Stimulated activated naive CD8-positive, alpha-beta T cell treated with anti-CD3 and anti-CD28 coated beads, Interleukin-15, amount 100 ng/mL, for 72 hours (primary cell): ENCODE measurements around the gene RRAGC.

ENCODE experiments used
- ATAC-seq: fragments of 150-1000 bp; cut with Tn5 transposase; 2 replicates; pipeline ENCODE4 v1.10.0; 2021; ENCODE audit warnings: mild to moderate bottlenecking, moderate library complexity
- DNase-seq, 2 donors: peaks; one replicate each; pipeline ENCODE4 v3.0.0; 2021 to 2022
- H3K27ac Mint-ChIP-seq, 2 donors: one replicate each; pipeline ENCODE4 v1.8.0; 2022; ENCODE audit warnings: mild to moderate bottlenecking in 2 of 2, mixed read lengths in 2 of 2, moderate library complexity in 2 of 2
- H3K27me3 Mint-ChIP-seq: one replicate; pipeline ENCODE4 v1.8.0; 2022; ENCODE audit warnings: mixed read lengths
- H3K4me1 Mint-ChIP-seq: one replicate; pipeline ENCODE4 v1.8.0; 2022; ENCODE audit warnings: mild to moderate bottlenecking, mixed read lengths
- H3K4me3 Mint-ChIP-seq, 2 donors: one replicate each; pipeline ENCODE4 v1.8.0; 2022; ENCODE audit warnings: mild to moderate bottlenecking in 2 of 2, mixed read lengths in 2 of 2, moderate library complexity in 1 of 2
- H3K9me3 Mint-ChIP-seq, 2 donors: one replicate each; pipeline ENCODE4 v1.8.0; 2022; ENCODE audit warnings: mixed read lengths in 2 of 2

The RRAGC gene, protein sequence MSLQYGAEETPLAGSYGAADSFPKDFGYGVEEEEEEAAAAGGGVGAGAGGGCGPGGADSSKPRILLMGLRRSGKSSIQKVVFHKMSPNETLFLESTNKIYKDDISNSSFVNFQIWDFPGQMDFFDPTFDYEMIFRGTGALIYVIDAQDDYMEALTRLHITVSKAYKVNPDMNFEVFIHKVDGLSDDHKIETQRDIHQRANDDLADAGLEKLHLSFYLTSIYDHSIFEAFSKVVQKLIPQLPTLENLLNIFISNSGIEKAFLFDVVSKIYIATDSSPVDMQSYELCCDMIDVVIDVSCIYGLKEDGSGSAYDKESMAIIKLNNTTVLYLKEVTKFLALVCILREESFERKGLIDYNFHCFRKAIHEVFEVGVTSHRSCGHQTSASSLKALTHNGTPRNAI

DNA sequence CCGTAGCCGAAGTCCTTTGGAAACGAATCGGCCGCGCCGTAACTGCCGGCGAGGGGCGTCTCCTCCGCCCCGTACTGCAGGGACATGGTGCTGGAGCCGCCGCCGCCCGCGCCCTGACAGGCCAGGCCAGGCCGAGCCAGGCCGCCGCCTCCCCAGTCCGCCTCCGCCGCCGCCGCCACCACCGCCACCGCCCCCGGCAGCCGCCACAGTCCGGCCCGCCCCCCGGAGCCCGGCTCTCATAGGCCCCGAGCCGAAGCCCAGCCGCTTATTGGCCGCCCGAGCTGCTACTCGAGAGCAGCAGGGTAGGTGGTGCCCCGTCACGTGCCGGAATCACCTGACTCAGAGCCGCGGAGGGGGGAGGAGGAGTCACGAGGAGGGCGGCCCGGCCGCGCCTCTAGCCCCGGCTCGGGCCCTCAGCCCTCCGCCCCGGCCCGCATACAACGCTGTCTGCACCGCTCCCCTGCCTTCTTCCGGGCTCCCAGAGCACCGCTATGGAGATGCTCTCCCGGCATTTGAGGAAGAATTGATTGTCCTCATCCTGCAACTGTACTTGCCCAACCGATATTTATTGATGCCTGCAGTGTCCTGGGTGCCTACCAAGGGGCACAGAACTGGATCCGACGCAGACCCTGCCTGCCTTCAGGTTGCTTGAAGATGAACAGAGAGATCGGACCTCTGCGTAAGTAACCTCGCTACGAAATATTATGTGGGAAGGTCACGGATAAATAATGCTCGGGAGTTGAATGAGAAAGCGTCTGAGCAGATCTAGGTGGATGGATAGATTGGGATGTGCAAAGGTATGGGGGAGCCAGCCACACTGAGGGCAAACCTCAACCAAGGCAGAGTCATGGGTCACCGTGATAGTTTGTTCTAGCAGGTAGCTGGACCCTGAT is at the start of gene RRAGC:
RRAGC (minus strand) TSS at position 212 of the 893 bp plus-strand sequence; CDS start at position 86, 126 bp downstream.
- Mint-ChIP-seq H3K9me3 (no peaks in the 10 kb centered on the region), H3K27ac (peak within 1 kb of the TSS; percentile 80 to 99), H3K27me3 (no peaks in the 10 kb centered on the region), H3K4me3 (peak within 1 kb of the TSS; percentile 82 to 87), H3K4me1 (peaks cover 40% of the 10 kb centered on the region)
- DNase-seq (peak; percentile 99), ATAC-seq (peak; percentile 98)

DNA sequence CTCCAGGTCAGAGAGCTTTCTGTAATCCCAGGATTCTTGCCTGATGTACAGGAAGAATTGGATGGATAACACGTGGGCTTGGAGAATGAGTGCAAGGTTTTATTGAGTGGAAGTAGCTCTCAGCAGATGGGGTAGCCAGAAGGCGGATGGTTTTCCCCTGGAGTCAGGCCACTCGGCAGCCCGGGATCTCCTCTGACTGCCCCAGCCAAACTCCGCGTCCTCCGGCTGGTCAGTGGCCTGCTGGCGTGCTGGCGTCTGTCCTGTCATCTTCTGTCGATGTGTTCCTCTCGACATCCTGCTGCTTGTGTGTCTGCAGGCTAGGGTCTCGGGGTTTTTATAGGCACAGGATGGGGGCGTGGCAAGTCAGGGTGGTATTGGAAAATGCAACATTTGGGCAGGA is 49.2 kb upstream of the RRAGC start:
- Mint-ChIP-seq H3K4me1 (no peaks in the 10 kb centered on the region), H3K4me3 (no peak overlapping the region), H3K27me3 (no peaks in the 10 kb centered on the region), H3K9me3 (no peaks in the 10 kb centered on the region), H3K27ac (no peak overlapping the region)
- DNase-seq (no peak), ATAC-seq (no peak)

DNA sequence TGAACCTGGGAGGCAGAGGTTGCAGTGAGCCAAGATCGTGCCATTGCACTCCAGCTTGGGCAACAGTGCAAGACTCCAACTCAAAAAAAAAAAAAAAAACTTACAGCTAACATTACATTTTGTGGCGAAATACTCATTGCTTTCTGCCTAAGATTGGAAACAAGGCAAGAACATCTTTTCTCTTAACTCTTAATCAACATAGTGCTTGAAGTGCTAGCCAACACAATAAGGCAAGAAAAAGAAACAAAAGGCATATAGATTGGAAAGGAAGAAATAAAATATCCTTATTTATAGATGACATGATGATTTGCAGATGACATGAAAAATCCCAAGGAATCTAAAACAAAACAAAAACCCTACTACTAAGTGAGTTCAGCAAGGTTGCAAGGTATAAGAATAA is 46.4 kb upstream of the RRAGC start:
- no peaks in the 10 kb centered on the region for H3K4me1 Mint-ChIP-seq
- H3K4me3 Mint-ChIP-seq, result no peak overlapping the region
- ATAC-seq (no peak), DNase-seq (no peak)
- no peaks in the 10 kb centered on the region for H3K9me3 Mint-ChIP-seq
- H3K27me3 Mint-ChIP-seq, result no peaks in the 10 kb centered on the region
- H3K27ac Mint-ChIP-seq, result no peak overlapping the region

DNA sequence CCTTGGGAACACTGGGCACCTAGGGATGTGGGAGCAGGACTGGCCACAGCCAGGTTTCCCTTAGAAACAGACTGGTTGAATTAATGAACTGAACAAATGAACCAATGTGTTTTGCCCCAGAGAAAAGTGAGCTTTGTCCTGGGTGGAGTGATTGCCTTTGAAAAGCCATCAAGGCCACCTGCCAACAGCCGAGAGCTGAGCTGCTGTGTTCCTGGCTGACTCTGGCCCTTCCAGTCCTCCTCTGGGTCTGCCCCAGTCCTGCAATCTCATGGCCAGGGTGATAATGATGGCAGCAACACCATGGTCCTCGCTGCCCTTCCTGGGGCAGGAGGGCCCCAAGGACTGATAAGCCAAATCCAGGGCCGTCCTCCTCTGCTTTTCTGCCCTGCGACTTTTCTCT is 40.0 kb upstream of the RRAGC start:
- DNase-seq (no peak), ATAC-seq (no peak)
- Mint-ChIP-seq H3K9me3 (no peaks in the 10 kb centered on the region), H3K4me3 (no peak overlapping the region), H3K4me1 (no peaks in the 10 kb centered on the region), H3K27ac (no peak overlapping the region), H3K27me3 (no peaks in the 10 kb centered on the region)

DNA sequence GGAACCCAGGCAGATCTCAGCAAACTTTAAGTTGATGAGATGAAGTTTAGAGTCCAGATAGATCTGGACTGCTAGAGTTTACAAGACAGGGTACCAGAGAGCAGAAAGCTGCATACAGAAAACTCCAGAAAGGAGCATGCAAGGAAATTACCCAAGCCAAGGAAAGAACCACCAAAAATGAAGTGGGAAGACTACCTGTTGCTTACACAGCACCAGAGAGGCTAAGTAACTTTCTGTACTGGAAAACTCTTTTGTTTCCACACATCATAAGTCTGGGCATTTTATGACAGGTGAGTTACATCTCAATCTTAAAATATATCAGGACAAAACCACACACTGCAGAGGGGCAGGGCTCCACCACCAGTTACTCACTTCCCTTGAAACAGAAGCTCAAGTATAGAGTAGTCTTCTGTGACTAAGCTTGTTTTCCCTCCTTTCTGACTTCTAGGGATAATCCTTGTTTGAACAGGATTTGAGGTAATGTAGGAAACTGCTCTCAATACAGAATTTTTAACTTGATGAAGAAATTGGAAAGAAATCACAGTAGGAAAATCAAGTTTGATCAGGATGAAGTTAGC is 39.2 kb upstream of the RRAGC start:
- DNase-seq (no peak), ATAC-seq (no peak)
- H3K27me3 Mint-ChIP-seq, result no peaks in the 10 kb centered on the region
- H3K4me3 Mint-ChIP-seq, result no peak overlapping the region
- no peak overlapping the region for H3K27ac Mint-ChIP-seq
- no peaks in the 10 kb centered on the region for H3K9me3 Mint-ChIP-seq
- no peaks in the 10 kb centered on the region for H3K4me1 Mint-ChIP-seq

DNA sequence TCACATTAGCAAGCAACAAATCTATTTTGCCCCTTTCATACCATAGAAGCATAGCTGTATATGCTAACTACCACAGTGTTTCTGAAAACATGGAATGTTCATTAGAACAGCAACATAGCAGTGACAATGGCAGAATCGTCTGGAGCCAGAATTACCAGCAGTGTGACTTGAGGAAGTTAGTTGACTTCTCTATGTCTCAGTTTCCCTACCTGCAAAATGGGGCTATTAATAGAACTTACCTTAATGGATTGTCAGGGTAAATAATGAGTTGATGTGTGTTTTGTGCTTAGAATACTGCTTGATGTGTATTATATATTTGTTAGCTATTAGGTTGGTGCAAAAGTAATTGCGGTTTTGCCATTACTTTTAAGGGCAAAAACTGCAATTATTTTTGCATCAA is 36.6 kb upstream of the RRAGC start:
- no peak for DNase-seq
- no peaks in the 10 kb centered on the region for H3K27me3 Mint-ChIP-seq
- no peak overlapping the region for H3K27ac Mint-ChIP-seq
- no peaks in the 10 kb centered on the region for H3K9me3 Mint-ChIP-seq
- H3K4me1 Mint-ChIP-seq, result no peaks in the 10 kb centered on the region
- no peak for ATAC-seq
- H3K4me3 Mint-ChIP-seq, result no peak overlapping the region

DNA sequence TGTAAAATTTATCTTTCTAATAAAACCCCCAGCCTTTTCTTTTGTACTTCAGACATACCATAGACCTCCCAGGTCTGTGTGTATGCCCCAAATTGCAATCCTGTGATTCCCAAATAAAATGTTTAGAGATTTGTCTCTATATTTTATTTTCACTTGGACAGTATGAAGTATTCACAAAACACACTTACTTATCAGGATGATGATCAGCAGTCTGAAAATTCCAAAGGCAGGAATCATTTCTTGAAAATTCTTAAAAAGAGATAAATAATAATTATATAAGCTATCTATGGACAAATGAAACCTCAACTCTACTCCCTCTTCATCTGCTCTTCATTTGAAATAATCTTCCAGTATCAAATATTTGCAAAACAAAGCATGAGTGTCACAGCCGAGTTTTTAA is 33.4 kb upstream of the RRAGC start:
- ATAC-seq, result no peak
- Mint-ChIP-seq H3K4me1 (no peaks in the 10 kb centered on the region), H3K9me3 (no peaks in the 10 kb centered on the region), H3K4me3 (no peak overlapping the region), H3K27me3 (no peaks in the 10 kb centered on the region), H3K27ac (no peak overlapping the region)
- DNase-seq, result no peak

DNA sequence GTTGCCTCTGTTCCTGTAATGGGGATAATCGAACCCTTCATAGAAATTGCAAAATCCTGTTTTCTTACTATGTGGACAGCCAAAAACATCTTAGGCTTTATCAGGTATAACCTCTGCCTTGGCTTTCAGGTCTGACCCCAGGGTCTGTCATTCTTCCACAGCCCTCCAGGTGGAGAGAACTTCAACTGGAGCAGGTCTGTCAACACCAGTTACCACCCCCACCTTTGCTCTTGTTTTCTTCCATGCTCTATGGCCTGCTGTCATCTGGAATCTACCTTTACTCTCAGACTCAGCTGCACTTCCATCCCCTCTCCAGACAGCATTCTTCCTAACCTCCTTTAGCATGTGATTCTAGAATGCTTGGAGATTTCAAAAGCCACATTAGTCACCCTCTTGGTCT is 32.2 kb upstream of the RRAGC start:
- H3K9me3 Mint-ChIP-seq, result no peaks in the 10 kb centered on the region
- H3K27me3 Mint-ChIP-seq, result no peaks in the 10 kb centered on the region
- ATAC-seq (no peak), DNase-seq (no peak)
- no peak overlapping the region for H3K4me3 Mint-ChIP-seq
- no peak overlapping the region for H3K27ac Mint-ChIP-seq
- H3K4me1 Mint-ChIP-seq, result no peaks in the 10 kb centered on the region

DNA sequence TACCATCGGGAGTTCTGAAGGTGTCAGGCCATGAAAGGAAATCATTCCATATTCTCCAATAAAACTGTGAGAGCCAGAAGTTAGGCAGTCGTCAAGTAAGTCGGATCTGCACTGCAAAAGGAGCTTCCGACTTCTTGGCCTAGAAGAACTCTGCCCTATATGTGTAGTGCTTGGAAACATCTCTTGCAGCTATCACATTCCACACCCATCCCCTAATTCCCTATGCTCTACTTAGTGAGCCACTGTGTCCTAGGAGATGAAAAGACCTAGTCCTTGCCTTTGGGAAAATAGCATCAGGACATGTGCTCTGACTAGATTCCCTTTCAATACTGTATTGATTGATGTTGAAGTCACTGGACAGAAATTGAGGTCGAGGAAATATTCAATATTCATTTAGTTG is 30.0 kb upstream of the RRAGC start:
- H3K27me3 Mint-ChIP-seq, result no peaks in the 10 kb centered on the region
- no peak overlapping the region for H3K27ac Mint-ChIP-seq
- no peaks in the 10 kb centered on the region for H3K9me3 Mint-ChIP-seq
- H3K4me1 Mint-ChIP-seq, result no peaks in the 10 kb centered on the region
- no peak for ATAC-seq
- no peak overlapping the region for H3K4me3 Mint-ChIP-seq
- DNase-seq, result no peak

DNA sequence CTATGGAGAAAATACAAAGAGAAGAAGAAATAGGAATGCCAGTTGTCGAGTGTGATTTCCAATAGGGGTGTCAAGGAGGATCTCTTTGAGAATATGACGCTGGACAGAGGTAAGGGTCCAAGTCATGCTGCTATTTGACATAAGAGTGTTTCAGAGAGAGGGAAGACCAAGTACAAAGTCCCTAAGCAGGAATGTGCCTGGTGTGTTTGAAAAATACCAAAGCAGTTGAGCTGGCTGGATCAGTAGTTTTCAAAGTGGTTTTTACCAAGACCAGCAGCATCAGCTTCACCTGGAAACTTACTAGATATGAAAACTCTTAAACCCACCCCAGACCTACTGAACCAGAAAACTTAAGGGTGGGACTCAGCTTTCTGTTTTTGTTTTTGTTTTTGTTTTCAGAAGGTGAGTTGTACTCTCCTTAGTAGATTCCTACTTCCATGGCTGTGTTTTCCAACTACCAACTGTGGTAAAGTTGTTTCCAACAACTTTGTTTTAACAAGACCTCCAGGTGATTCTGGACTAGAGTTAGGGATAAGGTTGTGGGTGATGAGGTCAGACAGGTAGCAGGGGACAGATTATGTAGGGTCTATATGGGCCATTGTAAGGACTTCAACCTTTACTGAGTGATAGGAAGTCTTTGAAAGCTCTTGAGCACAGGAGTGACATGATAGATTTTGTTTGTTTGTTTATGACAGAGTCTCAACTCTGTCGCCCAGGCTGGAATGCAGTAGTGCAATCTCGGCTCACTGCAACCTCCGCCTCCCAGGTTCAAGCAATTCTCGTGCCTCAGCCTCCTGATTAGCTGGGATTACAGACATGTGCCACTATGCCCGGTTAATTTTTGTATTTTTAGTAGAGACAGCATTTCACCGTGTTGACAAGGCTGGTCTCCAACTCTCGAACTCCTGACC is 29.1 kb upstream of the RRAGC start:
- Mint-ChIP-seq H3K4me1 (no peaks in the 10 kb centered on the region), H3K27me3 (no peaks in the 10 kb centered on the region), H3K9me3 (no peaks in the 10 kb centered on the region), H3K27ac (peak overlapping the region in 1 of 2 donors; percentile 13), H3K4me3 (no peak overlapping the region)
- DNase-seq (no peak), ATAC-seq (no peak)

DNA sequence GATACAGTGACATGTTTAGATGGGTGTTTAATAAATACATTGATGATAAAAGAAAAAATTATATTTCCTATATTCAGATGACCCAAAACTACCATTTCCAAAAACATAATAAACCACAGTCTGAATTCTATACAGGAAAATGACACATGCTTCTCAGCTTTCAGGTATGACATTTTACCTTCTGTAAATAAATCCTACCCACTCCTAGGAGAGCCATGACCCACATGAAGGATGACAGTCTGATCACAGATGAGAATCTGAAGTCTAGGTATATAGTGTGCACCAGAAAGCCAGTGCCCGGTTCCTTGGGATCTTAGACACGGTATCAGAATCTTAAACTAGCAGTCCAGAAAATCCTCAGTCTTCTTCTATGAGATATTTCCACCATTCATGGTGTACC is 25.5 kb upstream of the RRAGC start:
- Mint-ChIP-seq H3K4me3 (no peak overlapping the region), H3K27ac (no peak overlapping the region), H3K4me1 (no peaks in the 10 kb centered on the region), H3K27me3 (no peaks in the 10 kb centered on the region), H3K9me3 (no peaks in the 10 kb centered on the region)
- ATAC-seq (no peak), DNase-seq (no peak)

DNA sequence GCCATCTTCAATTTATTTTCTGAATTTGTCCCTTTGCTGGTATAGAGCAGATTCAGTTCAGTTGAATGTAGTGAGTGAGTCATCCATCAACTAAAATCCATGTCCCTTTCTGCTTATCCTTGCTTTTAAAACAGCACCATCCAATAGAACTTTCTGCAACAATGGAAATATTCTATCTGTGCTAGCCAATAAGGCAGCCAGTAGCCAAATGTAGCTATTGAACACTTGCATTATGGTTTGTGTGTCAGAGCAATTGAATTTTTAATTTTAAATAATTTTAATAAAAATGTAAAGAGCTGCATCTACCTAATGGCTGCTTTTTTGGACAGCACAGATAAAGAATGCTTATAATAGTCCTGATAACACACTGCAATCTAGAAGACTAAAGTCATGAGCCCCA is 21.9 kb upstream of the RRAGC start, which contains the start of gene GJA9:
GJA9 (minus strand) TSS at position 101 of the 400 bp plus-strand sequence. CDS start 5,489 bp downstream, outside the sequence.
- Mint-ChIP-seq H3K4me3 (no peak within 1 kb of the TSS), H3K4me1 (no peaks in the 10 kb centered on the region), H3K9me3 (no peaks in the 10 kb centered on the region), H3K27me3 (no peaks in the 10 kb centered on the region), H3K27ac (no peak within 1 kb of the TSS)
- ATAC-seq, result no peak
- no peak for DNase-seq

DNA sequence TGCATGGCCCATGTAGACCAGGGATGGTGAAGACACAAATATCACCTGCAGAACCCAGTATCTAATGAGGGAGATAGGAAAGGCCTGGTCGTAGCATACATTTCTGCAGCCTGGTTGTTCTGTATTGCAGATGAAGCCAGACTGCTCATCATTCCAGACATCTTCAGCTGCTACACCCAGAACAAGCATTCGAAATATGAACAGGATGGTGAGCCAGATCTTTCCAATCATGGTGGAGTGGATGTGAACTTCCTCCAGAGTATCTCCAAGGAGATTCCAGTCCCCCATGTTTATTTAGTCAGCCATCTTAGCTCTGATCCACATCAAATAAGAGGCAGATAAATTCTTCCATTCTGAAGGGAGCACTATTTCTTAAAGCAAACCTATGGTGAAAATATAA is 16.2 kb upstream of the RRAGC start:
- DNase-seq, result no peak
- no peak for ATAC-seq
- Mint-ChIP-seq H3K4me3 (no peak overlapping the region), H3K27ac (no peak overlapping the region), H3K27me3 (no peaks in the 10 kb centered on the region), H3K4me1 (peaks cover 29% of the 10 kb centered on the region), H3K9me3 (no peaks in the 10 kb centered on the region)

DNA sequence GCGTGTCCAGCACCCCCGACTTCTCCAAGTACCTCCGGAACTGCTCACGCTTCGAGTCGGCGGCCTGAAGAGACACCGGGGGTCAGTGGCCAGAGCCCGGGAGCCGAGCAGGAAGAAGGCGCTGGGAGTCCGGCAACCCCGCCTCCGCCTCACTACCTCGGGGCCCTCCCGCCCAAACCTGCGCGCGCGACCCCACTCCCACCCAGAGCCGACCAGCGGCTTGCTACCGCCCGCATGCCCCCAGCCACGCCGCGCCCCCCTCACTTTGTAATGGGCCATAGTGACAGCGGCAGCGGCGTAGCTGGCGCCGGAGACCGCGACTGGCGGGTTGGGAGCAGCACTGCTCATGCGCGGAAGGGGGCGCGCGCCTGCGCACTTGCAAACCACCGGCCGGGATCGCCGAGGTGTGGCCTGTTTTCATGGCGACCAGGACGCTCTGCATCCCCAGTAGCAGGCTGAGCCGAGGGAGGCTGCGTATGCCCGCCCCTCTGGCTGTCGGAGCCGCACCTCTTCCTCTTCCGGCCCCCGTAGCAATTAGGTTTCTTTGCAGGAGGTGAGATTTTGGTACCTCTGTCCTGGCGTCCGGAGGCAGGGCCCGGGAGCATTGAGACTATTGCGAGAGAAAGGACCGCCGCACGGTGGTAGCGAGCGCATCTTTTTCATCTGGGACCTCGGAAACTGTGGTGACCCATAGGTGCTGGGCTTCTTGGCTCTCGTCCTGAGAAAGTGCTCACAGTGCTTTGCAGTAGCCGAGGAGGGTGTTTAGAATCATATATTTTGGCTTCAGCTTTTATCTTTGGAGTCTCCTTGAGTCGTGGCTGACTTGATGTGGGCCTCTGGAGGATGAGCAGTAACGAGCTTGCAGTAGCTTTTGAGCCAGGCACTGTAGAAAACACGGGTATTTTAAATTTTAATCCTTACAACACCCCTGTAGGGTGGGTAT is 13.7 kb upstream of the RRAGC start, which contains the start of gene MYCBP:
MYCBP (minus strand) TSS at position 322 of the 943 bp plus-strand sequence; CDS start at position 279, 43 bp downstream.
- peak within 1 kb of the TSS; percentile 78 to 92 for H3K27ac Mint-ChIP-seq
- H3K4me1 Mint-ChIP-seq, result peaks cover 35% of the 10 kb centered on the region
- ATAC-seq (peak; percentile 100), DNase-seq (peak; percentile 98)
- peak within 1 kb of the TSS; percentile 91 to 95 for H3K4me3 Mint-ChIP-seq
- H3K27me3 Mint-ChIP-seq, result no peaks in the 10 kb centered on the region
- H3K9me3 Mint-ChIP-seq, result no peaks in the 10 kb centered on the region
